Measurements from ENCODE around the gene ZKSCAN8.

Gene ZKSCAN8

GRCh38 chr6:28142446-28142845 lies 763 bp downstream of the ZKSCAN8 start:
- TF ChIP-seq CTCF (IDR thresholded peaks at IDR 0.05; ENCODE audit: insufficient read depth, low read length, poor library complexity, severe bottlenecking): no peak
- Histone ChIP-seq H3K27me3 (replicated peaks; ENCODE audit: control insufficient read depth, insufficient read depth, low read length) (no peaks in the 10 kb centered on the region), H3K4me3 (replicated peaks; ENCODE audit: low read depth, low read length) (peak overlapping the region; percentile 97), H3K36me3 (ENCODE audit: control insufficient read depth, insufficient read depth, low read length) (peaks cover 2% of the 10 kb centered on the region; the same call in 1 of the 2 replicates)
- no peak for DNase-seq (ENCODE audit: extremely low read depth, insufficient read length)

- Histone ChIP-seq H3K27me3 (replicated peaks; ENCODE audit: control insufficient read depth, insufficient read depth, low read length) (no peaks in the 10 kb centered on the region), H3K36me3 (ENCODE audit: control insufficient read depth, insufficient read depth, low read length) (peaks cover 7% of the 10 kb centered on the region), H3K4me3 (replicated peaks; ENCODE audit: low read depth, low read length) (no peak overlapping the region)
- TF ChIP-seq CTCF (IDR thresholded peaks at IDR 0.05; ENCODE audit: insufficient read depth, low read length, poor library complexity, severe bottlenecking): no peak
- DNase-seq (ENCODE audit: extremely low read depth, insufficient read length): no peak
Observed at GRCh38 chr6:28145231-28145630, 3.5 kb downstream of the ZKSCAN8 start.

GRCh38 chr6:28152531-28152930 lies 10.8 kb downstream of the ZKSCAN8 start:
- TF ChIP-seq CTCF (IDR thresholded peaks at IDR 0.05; ENCODE audit: insufficient read depth, low read length, poor library complexity, severe bottlenecking): no peak
- DNase-seq (ENCODE audit: extremely low read depth, insufficient read length): no peak
- Histone ChIP-seq H3K27me3 (replicated peaks; ENCODE audit: control insufficient read depth, insufficient read depth, low read length) (no peaks in the 10 kb centered on the region), H3K4me3 (replicated peaks; ENCODE audit: low read depth, low read length) (no peak overlapping the region), H3K36me3 (ENCODE audit: control insufficient read depth, insufficient read depth, low read length) (peaks cover 30% of the 10 kb centered on the region)

- TF ChIP-seq CTCF (IDR thresholded peaks at IDR 0.05; ENCODE audit: insufficient read depth, low read length, poor library complexity, severe bottlenecking): no peak
- Histone ChIP-seq H3K36me3 (ENCODE audit: control insufficient read depth, insufficient read depth, low read length) (peaks cover 27% of the 10 kb centered on the region), H3K27me3 (replicated peaks; ENCODE audit: control insufficient read depth, insufficient read depth, low read length) (no peaks in the 10 kb centered on the region), H3K4me3 (replicated peaks; ENCODE audit: low read depth, low read length) (no peak overlapping the region)
- no peak for DNase-seq (ENCODE audit: extremely low read depth, insufficient read length)
Observed at GRCh38 chr6:28153546-28153945, 11.9 kb downstream of the ZKSCAN8 start.

GRCh38 chr6:28154357-28154756 lies 12.7 kb downstream of the ZKSCAN8 start:
- no peak for DNase-seq (ENCODE audit: extremely low read depth, insufficient read length)
- Histone ChIP-seq H3K4me3 (replicated peaks; ENCODE audit: low read depth, low read length) (no peak overlapping the region), H3K36me3 (ENCODE audit: control insufficient read depth, insufficient read depth, low read length) (peaks cover 26% of the 10 kb centered on the region), H3K27me3 (replicated peaks; ENCODE audit: control insufficient read depth, insufficient read depth, low read length) (no peaks in the 10 kb centered on the region)
- no peak for TF ChIP-seq CTCF (IDR thresholded peaks at IDR 0.05; ENCODE audit: insufficient read depth, low read length, poor library complexity, severe bottlenecking)

GRCh38 chr6:28158318-28158717 lies 16.6 kb downstream of the ZKSCAN8 start:
- no peak for DNase-seq (ENCODE audit: extremely low read depth, insufficient read length)
- TF ChIP-seq CTCF (IDR thresholded peaks at IDR 0.05; ENCODE audit: insufficient read depth, low read length, poor library complexity, severe bottlenecking): no peak
- H3K27me3 ChIP-seq (replicated peaks; ENCODE audit: control insufficient read depth, insufficient read depth, low read length): no peaks in the 10 kb centered on the region
- no peak overlapping the region for H3K4me3 ChIP-seq (replicated peaks; ENCODE audit: low read depth, low read length)
- H3K36me3 ChIP-seq (ENCODE audit: control insufficient read depth, insufficient read depth, low read length): peaks cover 10% of the 10 kb centered on the region

All from GM06990 (cell line).